Dedifferentiated amniotic fluid mesenchymal stem cell (primary cell): Measurements from ENCODE around the gene DTD1.
A peak's percentile ranks its signal among the peaks of the same experiment; 100 is the strongest.

Experiments used
- DNase-seq: peaks from one replicate; pipeline ENCODE4 v3.0.0-alpha.2; 2016; ENCODE audit errors: extremely low spot score

Gene DTD1

GRCh38 chr20:18702736-18703135 lies 114.9 kb downstream of the DTD1 start:
- DNase-seq: no peak

- peak; percentile 77 for DNase-seq
Measured at GRCh38 chr20:18705490-18705889, 117.6 kb downstream of the DTD1 start.

- no peak for DNase-seq
Measured at GRCh38 chr20:18705910-18706309, 118.1 kb downstream of the DTD1 start.

- DNase-seq: no peak
Measured at GRCh38 chr20:18712131-18712530, 124.3 kb downstream of the DTD1 start.

- no peak for DNase-seq
Measured at GRCh38 chr20:18712882-18713281, 125.0 kb downstream of the DTD1 start.

GRCh38 chr20:18715564-18715963 lies 127.7 kb downstream of the DTD1 start:
- DNase-seq: no peak

- DNase-seq: no peak
Measured at GRCh38 chr20:18717062-18717461, 129.2 kb downstream of the DTD1 start.

GRCh38 chr20:18718129-18718528 lies 130.3 kb downstream of the DTD1 start:
- DNase-seq: no peak

- DNase-seq: peak; percentile 46
Measured at GRCh38 chr20:18719426-18719825, 131.6 kb downstream of the DTD1 start.

GRCh38 chr20:18721551-18722115 lies 133.8 kb downstream of the DTD1 start:
- no peak for DNase-seq

GRCh38 chr20:18722371-18722770 lies 134.5 kb downstream of the DTD1 start:
- no peak for DNase-seq

- DNase-seq: no peak
Measured at GRCh38 chr20:18724077-18724476, 136.2 kb downstream of the DTD1 start.

- DNase-seq: no peak
Measured at GRCh38 chr20:18724788-18725464, 137.1 kb downstream of the DTD1 start.

GRCh38 chr20:18727032-18727508 lies 139.2 kb downstream of the DTD1 start:
- DNase-seq: no peak

- DNase-seq: no peak
Measured at GRCh38 chr20:18728165-18728869, 140.5 kb downstream of the DTD1 start.

- DNase-seq: no peak
Measured at GRCh38 chr20:18728870-18729224, 141.0 kb downstream of the DTD1 start.

- DNase-seq: no peak
Measured at GRCh38 chr20:18729231-18729825, 141.5 kb downstream of the DTD1 start.

- no peak for DNase-seq
Measured at GRCh38 chr20:18731940-18732339, 144.1 kb downstream of the DTD1 start.

- DNase-seq: peak; percentile 31
Measured at GRCh38 chr20:18734525-18735189, 146.8 kb downstream of the DTD1 start.

GRCh38 chr20:18737140-18737539 lies 149.3 kb downstream of the DTD1 start:
- no peak for DNase-seq

- DNase-seq: no peak
Measured at GRCh38 chr20:18738055-18738454, 150.2 kb downstream of the DTD1 start.

GRCh38 chr20:18738888-18739287 lies 151.0 kb downstream of the DTD1 start:
- DNase-seq: no peak
